Central memory CD4-positive, alpha-beta T cell (primary cell): Measurements from ENCODE around the gene ARHGAP24.
"Not testable (repeated sequence)": the region's sequence is repeated elsewhere in the genome, so short reads cannot be mapped to it uniquely, and the experiment has no call there.

Source experiments
- DNase-seq: peaks from one replicate; pipeline ENCODE4 v3.0.0; 2022

The ARHGAP24 gene

DNA sequence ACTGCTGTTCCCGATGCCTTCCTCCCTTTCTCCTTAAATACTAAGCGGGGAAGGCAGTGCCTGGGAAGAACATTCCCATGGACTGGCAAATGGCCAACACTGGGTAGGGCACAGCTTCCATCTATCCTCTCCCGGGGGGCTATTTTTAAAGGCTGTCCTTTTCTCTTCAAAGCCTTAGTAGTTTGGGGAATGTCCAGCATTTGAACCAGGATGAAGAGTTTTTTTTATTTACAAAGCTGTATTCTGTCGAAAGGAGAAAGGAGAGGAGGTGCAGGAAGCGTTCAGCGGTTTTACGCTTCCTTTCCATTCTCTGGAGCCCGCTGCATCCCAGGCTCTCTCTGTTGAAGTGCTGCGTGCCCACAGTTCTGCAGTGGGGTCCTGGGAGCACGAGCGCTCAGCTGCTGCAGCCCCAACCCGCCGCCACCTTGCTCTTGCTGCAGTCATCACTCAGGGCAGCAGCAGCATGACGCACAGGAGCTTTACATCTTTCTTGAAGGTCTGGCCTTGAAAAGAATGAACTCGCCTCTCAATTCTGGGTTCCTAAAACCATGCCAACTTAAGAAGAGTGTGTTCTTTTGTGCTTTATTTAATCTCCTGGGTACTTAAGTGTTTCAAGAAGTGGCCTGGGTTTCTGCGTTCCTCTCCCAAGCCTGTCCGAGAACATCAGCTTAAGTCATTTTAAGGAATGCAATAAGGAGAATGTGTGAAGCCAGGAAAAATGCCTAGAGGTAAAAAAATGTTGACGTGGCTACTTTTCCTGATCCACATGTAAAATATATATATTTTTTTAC is 457.7 kb downstream of the ARHGAP24 start:
- no peak for DNase-seq

DNA sequence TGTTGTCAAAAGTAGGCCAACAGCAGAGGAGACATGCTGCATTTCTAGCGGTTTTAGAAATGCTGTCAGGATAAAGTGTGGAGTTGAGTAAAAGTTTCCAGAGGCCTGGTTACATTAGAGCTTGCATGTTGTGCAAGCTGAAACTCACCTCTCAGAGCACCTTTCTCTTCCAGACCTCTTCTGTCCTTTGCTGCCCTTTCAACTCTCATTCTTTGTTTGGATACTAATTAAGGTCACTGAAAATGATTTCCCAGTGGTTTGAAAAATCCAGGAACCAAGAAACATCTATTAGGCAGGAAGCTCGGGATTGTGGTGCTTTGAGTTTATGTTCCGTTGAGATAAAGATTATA is 458.3 kb downstream of the ARHGAP24 start:
- DNase-seq, result no peak

DNA sequence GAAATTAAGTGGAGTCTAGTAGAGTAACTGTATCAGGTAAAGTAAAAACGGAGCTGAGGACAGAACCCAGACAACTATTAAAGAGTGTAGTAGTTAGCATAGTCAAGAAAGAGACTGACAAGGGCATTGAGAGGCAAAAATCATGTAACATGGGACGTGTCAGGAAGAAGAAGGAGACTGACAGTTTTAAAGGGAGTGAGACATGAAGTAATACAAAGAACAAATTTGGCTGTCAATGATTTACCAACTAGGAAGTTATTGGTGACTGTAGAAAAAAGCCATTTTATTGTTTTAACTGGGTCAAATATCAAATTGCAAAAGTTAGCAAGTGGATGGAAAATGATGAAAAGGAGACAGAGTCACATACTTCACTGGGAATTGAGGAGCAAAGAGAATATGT is 462.6 kb downstream of the ARHGAP24 start:
- no peak for DNase-seq

DNA sequence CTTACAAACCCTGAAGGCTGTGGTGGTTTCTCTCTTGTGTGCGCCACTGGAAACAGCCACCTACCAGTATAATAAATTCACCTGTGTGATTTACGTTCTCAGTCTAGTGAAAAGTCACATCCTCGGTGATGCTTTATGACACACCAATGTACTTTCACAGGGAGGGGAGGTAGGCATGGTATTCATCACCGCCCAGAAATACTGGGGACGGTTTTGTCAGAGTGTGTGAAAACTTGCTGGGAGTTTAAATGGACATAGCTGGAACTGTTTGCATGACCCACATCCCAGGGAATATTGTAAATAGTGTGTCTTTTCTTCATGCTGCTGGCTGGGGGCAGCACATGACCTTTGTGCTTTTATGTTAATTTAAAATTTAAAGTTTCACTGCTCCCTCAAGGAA is 463.1 kb downstream of the ARHGAP24 start:
- no peak for DNase-seq

DNA sequence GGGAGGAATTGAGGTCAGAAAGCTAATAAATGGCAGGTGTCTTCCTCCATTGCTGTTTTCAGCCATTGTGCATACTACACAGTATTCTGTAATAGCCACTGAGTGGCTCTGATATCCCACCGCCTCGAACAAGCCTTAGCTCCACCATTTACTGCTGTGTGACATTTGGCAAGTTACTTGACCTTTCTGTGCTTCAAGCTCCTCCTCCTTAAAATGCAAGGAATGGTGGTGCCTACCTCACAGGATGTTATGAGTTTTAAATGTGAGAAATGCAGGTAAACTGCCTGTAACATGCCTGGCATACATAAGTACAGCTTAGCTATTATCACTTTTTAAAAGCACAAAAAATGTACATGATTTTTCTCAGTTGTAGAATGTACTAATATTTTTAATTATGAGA is 464.0 kb downstream of the ARHGAP24 start:
- DNase-seq, result no peak

DNA sequence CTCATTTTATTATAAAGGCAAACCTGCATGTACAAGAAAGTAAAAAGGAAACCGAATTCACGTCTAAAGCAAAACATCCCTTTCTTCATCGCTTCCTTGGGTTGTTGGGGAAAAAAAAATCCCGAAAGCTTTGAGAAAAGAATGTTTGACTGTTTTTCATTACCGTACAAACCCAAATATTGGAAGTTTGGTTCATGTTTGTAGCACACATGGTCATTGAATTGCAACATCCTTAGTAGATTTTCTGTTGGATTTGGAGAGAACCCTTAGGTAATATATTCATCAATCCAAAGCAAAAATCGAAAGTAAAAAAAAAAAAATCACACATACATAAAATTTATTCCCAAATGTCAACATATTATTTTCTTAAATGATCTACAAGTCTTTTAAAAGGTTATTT is 464.6 kb downstream of the ARHGAP24 start:
- no peak for DNase-seq

DNA sequence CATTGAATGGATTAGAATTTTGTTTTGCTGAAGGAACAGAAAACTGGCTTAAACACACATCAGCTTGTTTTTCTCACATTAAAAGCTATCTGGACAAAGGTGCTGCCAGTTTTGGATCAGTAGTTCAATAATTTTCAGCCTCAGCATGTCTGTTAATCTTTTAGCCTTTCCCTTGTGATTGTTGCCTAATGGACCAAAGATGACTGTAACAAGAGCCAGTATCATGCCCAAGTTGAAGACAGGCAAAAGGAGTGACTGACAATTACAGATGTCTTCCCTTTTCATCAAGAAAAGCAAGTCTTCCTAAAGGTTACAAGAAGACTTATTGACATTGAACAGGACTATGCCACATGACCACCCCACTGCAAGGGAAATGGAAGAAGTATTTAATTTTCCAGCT is 465.2 kb downstream of the ARHGAP24 start:
- no peak for DNase-seq

DNA sequence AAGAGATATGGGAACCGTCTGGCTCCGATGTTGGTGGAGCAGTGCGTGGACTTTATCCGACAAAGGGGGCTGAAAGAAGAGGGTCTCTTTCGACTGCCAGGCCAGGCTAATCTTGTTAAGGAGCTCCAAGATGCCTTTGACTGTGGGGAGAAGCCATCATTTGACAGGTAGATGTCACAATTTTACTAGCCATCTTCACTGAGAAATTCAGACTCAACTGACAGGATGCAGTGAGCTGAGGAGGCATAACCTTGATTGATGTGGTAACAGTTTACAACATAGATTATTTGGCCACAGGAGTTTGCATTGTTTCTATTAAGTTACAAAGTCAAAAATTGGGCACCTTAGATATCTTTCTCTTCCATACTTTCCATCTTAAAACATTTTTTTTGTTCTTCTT is 467.2 kb downstream of the ARHGAP24 start:
- no peak for DNase-seq

DNA sequence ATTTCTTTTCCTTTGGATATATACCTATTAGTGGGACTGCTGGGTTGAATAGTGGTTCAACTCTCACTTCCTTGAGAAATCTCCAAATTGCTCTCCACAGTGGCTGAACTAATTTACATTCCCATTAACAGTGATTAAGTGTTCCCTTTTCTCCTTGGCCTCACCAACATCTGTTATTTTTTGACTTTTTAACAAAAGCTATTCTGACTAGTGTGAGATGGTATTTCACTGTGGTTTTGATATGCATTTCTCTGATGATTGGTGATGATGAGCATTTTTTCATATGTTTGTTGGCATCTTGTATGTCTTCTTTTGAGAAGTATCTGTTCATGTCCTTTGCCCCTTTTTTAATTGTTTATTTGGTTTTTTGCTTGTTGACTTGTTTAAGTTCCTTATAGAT is 471.9 kb downstream of the ARHGAP24 start:
- no peak for DNase-seq

DNA sequence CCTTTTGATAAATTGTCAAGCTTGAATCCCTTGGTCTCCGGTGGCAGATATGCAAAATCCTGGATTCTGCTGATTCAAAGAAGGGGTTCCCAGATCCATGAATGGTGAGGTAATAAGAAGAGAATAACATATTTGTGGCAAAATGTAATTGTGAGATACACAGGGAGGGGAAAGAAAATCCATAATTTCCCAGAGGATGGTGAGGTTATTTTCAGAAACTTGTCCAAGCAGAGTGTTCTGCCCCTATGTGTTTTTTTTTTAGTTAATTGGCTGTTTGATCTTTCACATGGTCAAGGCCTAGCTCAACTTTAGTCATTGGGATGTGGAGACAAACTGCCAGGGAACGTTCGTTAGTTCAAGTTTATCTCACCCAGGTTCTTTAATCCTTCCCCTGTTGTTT is 476.1 kb downstream of the ARHGAP24 start:
- no peak for DNase-seq

DNA sequence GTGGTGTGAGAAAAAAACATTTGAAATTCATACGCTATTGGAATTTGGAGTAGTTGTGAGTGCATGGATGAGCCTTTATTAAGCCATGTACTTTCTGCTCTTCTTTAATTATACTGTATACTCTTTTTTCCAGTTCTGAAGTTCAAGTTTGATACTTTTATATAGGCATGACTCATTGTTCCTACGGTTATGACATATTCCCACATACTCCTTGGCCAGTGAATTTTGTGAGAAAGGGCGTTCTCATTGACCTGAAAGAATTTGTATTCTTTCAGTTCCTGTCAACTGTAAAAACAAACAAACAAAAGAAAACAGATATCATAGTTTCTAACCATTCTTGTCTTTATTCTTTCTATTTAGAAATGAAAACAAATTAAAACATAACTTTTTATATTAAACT is 477.6 kb downstream of the ARHGAP24 start:
- DNase-seq, result no peak

DNA sequence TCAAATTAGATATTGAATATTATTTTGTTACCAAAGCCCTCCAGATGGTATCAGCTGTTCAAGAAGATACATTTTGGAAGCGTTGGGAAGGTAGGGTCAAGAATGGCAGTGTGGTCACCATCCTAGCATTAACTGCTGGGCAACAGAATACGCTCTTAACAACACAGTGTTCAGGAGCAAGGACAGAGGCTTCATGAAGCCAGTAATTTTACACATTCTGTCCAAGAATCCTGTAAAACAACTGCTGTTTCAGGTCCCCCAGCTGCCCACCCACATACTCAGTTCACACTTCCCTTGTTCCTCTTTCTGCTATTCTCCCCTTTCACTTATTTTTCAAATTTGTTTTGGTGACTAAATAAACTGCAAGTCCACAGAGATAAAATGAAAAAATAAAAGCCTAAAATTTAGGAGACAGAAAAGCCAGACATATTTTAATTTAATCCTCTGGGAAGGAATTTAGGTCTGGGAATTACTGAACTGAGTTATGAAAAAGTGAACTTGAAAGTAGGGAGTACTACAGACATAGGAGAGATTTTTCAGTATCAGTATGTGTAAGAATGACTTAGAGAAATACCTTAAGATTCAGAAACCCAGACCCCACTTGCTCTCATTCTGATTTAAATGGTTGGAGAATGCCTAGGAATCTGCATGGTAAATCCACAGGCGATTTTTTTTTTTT is 478.2 kb downstream of the ARHGAP24 start:
- no peak for DNase-seq

DNA sequence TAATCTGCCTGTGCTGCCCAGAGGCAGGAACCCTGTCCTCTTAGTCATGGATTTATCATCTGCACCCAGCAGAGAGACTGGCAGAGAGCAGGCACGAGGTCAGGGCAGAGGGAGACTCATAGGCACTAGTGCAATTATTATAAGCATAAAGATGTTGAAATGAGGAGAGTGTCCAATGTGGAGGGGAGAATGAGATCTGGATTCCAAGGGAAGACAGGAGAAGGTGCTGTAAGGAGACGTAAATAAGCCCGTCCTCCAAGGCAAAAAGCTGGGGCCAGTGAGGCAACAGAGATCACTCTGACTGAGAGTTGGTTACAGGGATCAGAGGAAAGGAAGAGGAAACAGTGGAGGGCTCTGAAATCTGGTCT is 478.7 kb downstream of the ARHGAP24 start:
- DNase-seq, result no peak

DNA sequence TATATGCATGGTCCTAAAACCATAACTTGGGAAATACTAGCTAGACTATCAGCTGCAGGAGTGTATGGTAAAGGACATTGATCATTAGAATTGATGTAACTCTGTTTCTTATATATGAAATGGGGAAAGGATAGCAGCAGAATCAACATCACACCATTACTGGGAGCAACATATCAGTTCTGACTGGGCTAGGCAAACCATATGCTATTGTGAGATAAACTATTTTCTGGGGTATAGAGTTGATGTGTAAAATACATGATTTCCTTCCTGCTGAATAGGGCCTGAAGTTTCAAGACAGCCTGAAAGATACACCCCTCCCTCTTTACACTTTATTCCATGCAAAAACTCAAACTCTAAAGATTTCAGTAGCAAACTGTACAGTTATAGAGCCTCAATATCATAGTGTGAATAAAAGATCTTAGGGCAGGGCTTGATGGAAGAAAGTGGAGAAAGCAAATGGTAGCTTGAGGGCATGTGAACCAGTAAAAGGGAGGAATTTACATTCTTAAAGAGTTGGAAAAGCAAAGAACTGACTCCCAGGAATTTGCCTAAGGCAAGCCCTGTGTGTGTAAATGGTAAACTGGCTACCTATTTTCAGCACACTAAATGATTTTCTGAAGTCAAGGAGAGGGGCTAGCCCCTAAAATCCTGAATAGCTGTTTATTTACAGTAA is 480.8 kb downstream of the ARHGAP24 start:
- DNase-seq, result no peak

DNA sequence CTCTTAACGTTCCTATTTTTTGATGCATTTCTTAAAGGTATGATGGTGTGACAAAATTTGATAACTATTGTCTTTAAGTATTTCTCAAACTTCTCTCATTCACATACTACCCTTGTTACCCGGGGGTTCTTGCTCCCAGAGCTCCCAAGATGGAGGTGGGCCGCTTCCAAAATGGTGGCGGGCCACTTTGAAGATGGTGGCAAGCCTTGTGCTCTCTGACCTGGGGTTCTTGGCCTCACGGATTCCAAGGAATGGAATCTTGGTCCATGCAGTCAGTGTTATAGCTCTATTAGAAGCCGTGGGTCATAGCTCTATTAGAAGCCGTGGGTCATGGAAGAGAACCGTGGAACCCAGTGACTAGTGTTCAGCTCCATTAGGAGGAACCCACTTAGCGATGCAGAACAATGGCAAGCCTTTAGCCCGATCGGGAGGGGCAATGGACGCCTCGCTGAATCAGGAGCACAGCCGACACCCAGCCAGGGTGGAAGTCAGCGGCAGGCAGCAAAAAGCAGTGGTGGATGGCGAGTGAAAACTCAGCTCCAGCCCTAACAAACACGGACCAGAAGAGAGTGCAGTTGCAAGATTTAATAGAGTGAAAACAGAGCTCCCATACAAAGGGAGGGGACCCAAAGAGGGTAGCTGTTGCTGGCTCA is 481.5 kb downstream of the ARHGAP24 start:
- DNase-seq, result no peak

DNA sequence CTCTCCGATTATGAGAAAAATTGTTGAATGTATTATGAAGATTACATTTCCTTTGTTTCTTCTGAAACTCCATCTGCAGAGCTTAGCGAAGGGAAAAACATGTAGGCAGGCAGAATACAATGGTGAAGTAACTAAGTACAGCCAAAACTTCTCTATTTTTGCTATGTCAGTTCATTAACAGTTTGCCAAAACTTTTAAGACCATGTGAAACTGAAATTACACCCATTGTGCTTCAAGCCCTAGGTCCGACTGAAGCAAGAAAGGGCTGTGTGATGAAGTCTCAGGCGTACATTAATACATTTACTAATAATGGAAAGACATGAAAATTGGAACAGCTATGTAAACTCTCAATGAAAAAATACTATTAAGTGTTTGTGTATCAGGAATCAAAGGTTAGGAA is 486.9 kb downstream of the ARHGAP24 start:
- DNase-seq, result no peak

DNA sequence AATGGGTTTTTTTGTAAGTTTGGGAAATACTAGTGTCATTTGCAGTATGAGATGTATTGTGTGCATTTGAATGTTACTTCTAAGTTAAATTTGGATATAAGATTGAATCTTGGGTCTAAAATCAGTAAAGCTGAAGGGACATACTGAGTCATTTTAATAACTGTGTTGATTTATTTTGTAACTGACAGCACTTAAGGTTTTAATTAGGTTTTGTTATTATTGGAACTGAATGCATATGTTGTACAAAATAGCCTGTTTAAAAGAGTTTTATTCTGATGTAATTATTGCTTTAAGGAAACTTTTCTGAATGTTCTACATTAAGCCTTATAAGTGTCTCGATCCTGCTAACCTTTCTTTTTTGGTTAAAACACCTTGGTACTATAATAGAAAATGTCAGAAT is 488.3 kb downstream of the ARHGAP24 start:
- no peak for DNase-seq

DNA sequence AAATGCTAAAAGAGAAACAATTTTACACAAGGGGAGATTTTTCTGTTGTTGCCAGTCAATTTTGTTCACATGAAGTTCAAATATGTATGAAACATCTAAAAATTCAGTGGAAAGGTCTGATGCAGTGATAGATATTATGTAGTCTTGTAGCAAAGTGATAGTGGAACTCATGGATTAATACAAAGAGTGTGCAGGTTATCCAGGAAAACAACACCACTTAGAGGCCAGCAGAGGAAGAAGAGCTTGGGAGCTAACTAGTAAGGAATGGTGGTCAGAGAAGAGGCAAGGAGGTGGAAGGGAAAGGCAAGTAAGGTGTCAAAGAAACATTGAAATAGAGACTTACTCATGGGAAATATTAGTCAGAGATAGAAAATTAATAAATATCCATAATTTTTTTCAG is 489.3 kb downstream of the ARHGAP24 start:
- DNase-seq, result no peak

DNA sequence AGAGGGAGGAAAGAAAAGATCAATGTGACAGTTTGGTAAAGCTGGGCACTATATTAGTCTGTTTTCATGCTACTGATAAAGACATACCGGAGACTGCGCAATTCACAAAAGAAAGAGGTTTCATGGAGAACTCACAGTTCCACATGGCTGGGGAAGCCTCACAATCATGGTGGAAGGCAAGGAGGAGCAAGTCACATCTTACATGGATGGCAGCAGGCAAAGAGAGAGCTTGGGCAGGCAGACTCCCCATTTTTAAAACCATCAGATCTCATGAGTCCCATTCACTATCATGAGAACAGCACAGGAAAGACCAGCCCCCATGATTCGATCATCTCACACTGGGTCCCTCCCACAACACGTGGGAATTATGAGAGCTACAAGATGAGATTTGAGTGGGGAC is 490.1 kb downstream of the ARHGAP24 start:
- not testable (repeated sequence) for DNase-seq

DNA sequence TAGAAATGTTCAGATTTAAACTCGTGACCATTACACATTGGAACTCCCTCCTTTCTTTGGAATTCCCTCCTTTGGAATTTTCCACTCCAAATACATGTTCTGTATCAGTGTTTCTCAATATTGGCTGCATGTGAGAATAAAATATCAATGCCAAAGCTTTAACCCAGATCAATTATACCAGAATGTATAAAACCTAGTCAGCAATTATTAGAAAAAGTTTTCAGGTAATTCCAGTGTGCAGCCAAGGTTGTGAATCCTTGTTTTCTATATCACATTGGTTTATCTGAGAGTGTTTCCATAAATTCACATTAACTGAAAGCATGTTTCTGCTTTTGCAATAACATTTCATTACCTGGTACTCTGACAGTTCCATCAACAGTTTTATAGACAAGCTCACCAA is 490.6 kb downstream of the ARHGAP24 start:
- DNase-seq, result no peak

DNA sequence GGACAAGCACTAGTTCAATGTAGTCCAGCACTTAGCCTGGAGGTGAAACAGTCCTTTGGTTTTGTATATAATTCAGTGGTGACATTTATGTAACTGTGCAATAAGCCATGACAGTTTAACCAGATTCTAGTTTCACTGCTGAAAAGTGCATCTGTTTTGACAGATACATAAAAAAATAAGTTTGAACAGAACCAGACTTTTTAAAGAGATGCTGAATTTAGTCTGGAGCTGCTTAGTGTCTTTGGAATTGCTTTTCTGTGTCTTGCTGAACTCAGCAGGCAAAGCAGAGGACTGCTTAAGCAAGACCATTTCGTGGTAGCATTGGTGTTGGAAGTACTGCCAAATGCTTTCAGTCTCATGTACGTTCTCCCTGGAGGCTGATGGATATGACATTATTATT is 491.4 kb downstream of the ARHGAP24 start:
- DNase-seq, result no peak

DNA sequence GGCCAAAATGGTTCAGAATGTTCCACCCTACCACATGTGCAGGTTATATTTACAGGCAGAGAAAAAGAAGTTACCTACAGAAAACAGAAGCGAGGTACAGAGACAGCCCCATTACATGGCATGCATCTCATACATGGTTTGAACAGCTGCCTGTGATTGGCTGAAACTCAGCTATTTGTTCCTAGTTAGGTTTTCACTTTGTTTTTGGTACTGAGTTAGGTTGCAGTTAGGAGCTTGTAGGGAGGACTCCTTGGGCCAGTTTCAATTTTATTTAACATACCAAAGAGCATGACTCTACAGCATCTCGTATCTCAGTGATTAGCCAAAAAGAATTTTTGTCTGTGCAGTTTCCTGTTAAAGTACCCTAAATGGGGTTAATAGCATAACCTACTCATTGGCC is 492.9 kb downstream of the ARHGAP24 start:
- no peak for DNase-seq

DNA sequence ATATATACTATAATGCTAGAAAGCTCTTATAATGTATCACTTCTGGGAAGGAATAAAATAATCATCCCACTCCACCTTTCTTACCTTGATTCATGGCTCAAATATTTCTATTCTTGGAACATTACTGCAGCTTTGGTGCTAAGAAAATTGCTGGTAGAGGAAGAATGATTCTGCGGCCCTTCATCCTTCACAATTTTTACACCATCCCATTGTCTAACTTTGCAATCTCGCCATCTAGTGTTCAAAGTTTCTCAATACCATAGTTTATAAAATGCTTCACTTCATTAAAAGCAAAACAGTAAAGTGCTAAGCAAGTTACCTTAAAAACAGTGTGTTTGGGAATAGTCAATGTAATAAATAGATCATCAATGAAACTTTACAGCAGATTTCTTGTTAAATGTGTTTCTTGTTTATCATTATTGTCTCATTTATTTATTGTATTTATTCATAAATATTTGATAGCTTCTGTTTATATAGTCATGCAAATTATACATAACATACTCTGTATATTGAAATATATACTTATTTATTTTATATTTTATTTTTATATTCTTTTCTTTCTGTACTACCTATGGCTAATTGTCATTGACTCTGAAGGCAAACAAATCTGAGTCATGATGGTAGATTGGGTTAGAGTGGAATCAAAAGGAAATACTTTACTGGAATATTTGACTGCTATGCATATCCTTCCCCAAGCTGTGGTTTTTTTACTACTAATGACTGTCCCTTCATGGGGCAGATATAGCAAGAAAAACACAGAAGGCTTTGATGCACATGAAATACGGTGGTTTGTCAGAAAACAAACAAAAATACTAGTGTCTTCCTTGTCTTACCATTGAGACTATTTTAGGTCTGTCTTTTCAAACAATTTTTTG is 494.2 kb downstream of the ARHGAP24 start:
- no peak for DNase-seq
